ENCODE measurements around the gene PCP4. TPM values are rescaled to one million over a fixed set of nuclear protein-coding genes. Genes with fewer than 3 reads are reported as not detected.

PCP4 gene
- total and polyA plus RNA-seq, 9 donors: 0.25 to 4.7 (median 3.2) TPM; not detected in 3

DNA sequence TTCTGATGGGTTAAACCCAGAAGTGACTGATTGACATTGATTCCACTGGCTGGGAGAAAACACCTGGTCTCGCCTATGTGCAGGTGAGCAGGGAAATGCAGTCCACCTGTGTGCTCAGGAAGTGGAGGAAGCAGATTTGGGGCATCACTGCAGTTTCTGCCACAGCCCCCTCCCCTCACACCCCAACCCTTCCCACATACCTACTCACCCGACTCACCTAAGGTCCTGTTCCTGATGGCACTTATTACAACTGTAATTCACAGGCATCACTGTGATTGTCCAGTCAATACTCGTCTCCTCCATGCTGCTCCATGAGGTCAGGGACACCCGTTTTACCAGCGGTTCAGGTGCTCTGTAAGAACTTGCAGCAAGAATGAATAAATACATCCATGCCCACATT lies 68.5 kb downstream of the PCP4 start:
- no peak for DNase-seq
- H3K9me3 ChIP-seq: no peaks in the 10 kb centered on the region
- intact Hi-C loops (cut with DNase I): no loop called here
- H3K27me3 ChIP-seq: no peaks in the 10 kb centered on the region
- no peak overlapping the region for H3K4me3 ChIP-seq
- no peaks in the 10 kb centered on the region for H3K36me3 ChIP-seq
- 77 to 90% (median 78%) methylated on average over 5 of the region's 5 CpGs for WGBS, 3 donors
- H3K27ac ChIP-seq: no peak overlapping the region
- TF ChIP-seq, protein P1, sequence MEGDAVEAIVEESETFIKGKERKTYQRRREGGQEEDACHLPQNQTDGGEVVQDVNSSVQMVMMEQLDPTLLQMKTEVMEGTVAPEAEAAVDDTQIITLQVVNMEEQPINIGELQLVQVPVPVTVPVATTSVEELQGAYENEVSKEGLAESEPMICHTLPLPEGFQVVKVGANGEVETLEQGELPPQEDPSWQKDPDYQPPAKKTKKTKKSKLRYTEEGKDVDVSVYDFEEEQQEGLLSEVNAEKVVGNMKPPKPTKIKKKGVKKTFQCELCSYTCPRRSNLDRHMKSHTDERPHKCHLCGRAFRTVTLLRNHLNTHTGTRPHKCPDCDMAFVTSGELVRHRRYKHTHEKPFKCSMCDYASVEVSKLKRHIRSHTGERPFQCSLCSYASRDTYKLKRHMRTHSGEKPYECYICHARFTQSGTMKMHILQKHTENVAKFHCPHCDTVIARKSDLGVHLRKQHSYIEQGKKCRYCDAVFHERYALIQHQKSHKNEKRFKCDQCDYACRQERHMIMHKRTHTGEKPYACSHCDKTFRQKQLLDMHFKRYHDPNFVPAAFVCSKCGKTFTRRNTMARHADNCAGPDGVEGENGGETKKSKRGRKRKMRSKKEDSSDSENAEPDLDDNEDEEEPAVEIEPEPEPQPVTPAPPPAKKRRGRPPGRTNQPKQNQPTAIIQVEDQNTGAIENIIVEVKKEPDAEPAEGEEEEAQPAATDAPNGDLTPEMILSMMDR (IDR thresholded peaks at IDR 0.05): no peak
- no peak for TF ChIP-seq EP300 (IDR thresholded peaks at IDR 0.05)
- TF ChIP-seq POLR2A (IDR thresholded peaks at IDR 0.05): no peak
- H3K4me1 ChIP-seq (ENCODE audit: insufficient read depth): no peaks in the 10 kb centered on the region

DNA sequence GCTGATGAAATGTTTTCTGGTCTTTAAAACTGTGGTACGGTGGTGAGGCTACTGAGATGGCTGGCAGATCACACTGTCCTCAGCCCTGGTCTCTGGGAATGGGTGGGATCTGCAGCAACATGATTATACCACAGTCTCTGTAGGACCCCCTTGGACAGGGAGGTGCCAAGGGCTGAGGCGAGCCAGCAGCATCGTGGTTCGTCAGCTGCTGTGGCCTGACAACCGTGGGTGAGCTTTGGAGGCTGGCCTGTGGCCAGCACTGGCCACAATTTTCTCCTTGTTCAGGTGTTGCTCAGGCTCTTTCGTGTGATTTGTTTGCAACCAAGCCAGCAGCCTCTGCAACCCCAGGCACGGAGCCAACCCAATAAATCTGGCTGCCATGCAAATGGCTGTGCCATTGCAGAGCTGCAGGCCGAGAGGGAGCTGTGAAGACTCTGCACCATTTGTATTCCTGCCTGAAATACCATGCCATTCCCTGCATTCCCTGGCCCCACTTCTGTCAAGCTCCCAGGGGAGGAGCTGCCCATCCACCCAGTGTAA lies 70.9 kb downstream of the PCP4 start:
- WGBS, 3 donors: 40 to 50% (median 44%) methylated on average over 8 of the region's 8 CpGs
- no peak for DNase-seq
- intact Hi-C loops (cut with DNase I): no loop called here

DNA sequence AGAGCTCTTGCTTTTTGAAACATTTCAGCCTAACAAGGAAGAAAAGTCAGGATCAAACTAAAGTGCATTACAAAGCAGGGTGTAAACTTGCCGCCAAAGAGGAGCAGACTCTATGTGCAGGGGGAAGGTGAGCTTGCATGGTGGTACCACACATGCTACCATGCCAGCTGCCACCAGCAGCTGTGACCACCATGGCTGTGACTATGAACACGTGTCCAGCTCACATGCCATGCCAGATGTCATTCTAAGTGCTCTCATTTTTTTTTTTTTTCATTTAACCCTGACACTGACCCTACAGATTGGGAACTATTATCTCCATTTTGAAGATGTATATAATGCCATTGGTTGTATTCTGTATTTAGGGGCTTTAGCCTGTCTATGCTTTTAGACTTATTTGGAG lies 79.0 kb downstream of the PCP4 start:
- Histone ChIP-seq H3K4me1 (ENCODE audit: insufficient read depth) (no peaks in the 10 kb centered on the region), H3K27ac (no peak overlapping the region)
- intact Hi-C loops (cut with DNase I): no loop called here

More for the DNA sequence above, 70.9 kb downstream of the PCP4 start:
- no peak overlapping the region for H3K27ac ChIP-seq
- H3K9me3 ChIP-seq: no peaks in the 10 kb centered on the region
- H3K27me3 ChIP-seq: no peaks in the 10 kb centered on the region
- no peaks in the 10 kb centered on the region for H3K36me3 ChIP-seq
- H3K4me3 ChIP-seq: no peak overlapping the region
- H3K4me1 ChIP-seq (ENCODE audit: insufficient read depth): no peaks in the 10 kb centered on the region
- TF ChIP-seq, protein P1 (IDR thresholded peaks at IDR 0.05): no peak
- no peak for TF ChIP-seq EP300 (IDR thresholded peaks at IDR 0.05)
- no peak for TF ChIP-seq POLR2A (IDR thresholded peaks at IDR 0.05)

GRCh38 chr21:39947031-39947430 lies 79.8 kb downstream of the PCP4 start:
- Histone ChIP-seq H3K27ac (no peak overlapping the region), H3K4me1 (ENCODE audit: insufficient read depth) (no peaks in the 10 kb centered on the region), H3K4me3 (no peak overlapping the region), H3K27me3 (no peaks in the 10 kb centered on the region), H3K36me3 (no peaks in the 10 kb centered on the region), H3K9me3 (no peaks in the 10 kb centered on the region)
- intact Hi-C loops (cut with DNase I): no loop called here
- 29 to 43% (median 31%) methylated on average over 1 of the region's 1 CpG for WGBS, 3 donors
- no peak for DNase-seq
- TF ChIP-seq POLR2A (IDR thresholded peaks at IDR 0.05) (no peak), EP300 (IDR thresholded peaks at IDR 0.05) (no peak)
- TF ChIP-seq, protein P1 (IDR thresholded peaks at IDR 0.05): no peak

More for the DNA sequence above, 79.0 kb downstream of the PCP4 start:
- Histone ChIP-seq H3K36me3 (no peaks in the 10 kb centered on the region), H3K27me3 (no peaks in the 10 kb centered on the region), H3K9me3 (no peaks in the 10 kb centered on the region), H3K4me3 (no peak overlapping the region)
- DNase-seq: no peak
- 77 to 83% (median 79%) methylated on average over 2 of the region's 2 CpGs for WGBS, 3 donors
- TF ChIP-seq, protein P1 (IDR thresholded peaks at IDR 0.05): no peak
- no peak for TF ChIP-seq POLR2A (IDR thresholded peaks at IDR 0.05)
- no peak for TF ChIP-seq EP300 (IDR thresholded peaks at IDR 0.05)
